Uterus (tissue), 4 donors: ENCODE data around the gene TRAPPC3L. TPM values are rescaled to one million over a fixed set of nuclear protein-coding genes. Genes with fewer than 3 reads are reported as not detected.
A peak's percentile ranks its signal among the peaks of the same experiment; 100 is the strongest.

ENCODE experiments used
- DNase-seq, 2 donors: peaks; one replicate each; pipeline ENCODE4 v3.0.0-alpha.2; 2019 to 2020
- H3K27ac ChIP-seq, 2 donors: fragments of 200-600 bp; sonication (generic); 1 replicate in 1 of 2; 2 replicates in 1 of 2; pipeline ENCODE4 v1.5.1; 2016 to 2018
- H3K27me3 ChIP-seq, 2 donors: fragments of 200-600 bp; sonication (generic); one replicate each; pipeline ENCODE4 v1.5.1; 2018 to 2019; ENCODE audit warnings: control low read depth in 1 of 2
- H3K36me3 ChIP-seq, 2 donors: fragments of 200-600 bp; sonication (generic); one replicate each; pipeline ENCODE4 v1.5.1; 2019; ENCODE audit warnings: control low read depth in 1 of 2
- H3K4me1 ChIP-seq, 2 donors: fragments of 200-600 bp; sonication (generic); one replicate each; pipeline ENCODE4 v1.5.1; 2018 to 2019; ENCODE audit warnings: control low read depth in 1 of 2
- H3K4me3 ChIP-seq, 2 donors: fragments of 200-600 bp; sonication (generic); 1 replicate in 1 of 2; 2 replicates in 1 of 2; pipeline ENCODE4 v1.5.1; 2018 to 2019; ENCODE audit warnings: mild to moderate bottlenecking in 1 of 2
- H3K9me3 ChIP-seq, 2 donors: fragments of 200-600 bp; sonication (generic); one replicate each; pipeline ENCODE4 v1.5.1; 2019; ENCODE audit warnings: control low read depth in 1 of 2
- CTCF ChIP-seq, 4 experiments: fragments of 200-600 bp in 2 of 4; fragments of 450-650 bp in 2 of 4; sonication (generic) in 2 of 4; IDR thresholded peaks; one replicate each; pipeline ENCODE4 v1.5.1; 2016 to 2019; ENCODE audit warnings: antibody characterized with exemption in 4 of 4, mild to moderate bottlenecking in 2 of 4, moderate library complexity in 1 of 4
- POLR2A ChIP-seq, 2 donors: fragments of 450-650 bp; IDR thresholded peaks; one replicate each; pipeline ENCODE4 v1.6.1; 2016; ENCODE audit warnings: antibody characterized with exemption in 2 of 2, mild to moderate bottlenecking in 1 of 2, moderate library complexity in 1 of 2
- intact Hi-C: fragments of 100-400 bp; cut with DNase I; formaldehyde crosslinking; loops from one replicate; pipeline ENCODE4 v1.15.1; 2023; ENCODE audit warnings: low total_unique reads
- total RNA-seq, 4 donors: library from RNA; depleted of rRNA in 3 of 4; stranded (reverse); fragments of >200 nt in 3 of 4; gene quantifications; one replicate each; pipeline versions ENCODE4 v1.1.0 to v1.2.4, GENCODE V29; 2014 to 2023
- donor health status: DM: yes; HTN: yes; CAD: no.

Gene TRAPPC3L
- total RNA-seq, 4 donors from 2014 or later: 0.07 TPM; not detected in 3

- intact Hi-C loops: no loop called here
- DNase-seq: no peak
- TF ChIP-seq CTCF (IDR thresholded peaks at IDR 0.05) (no peak), POLR2A (IDR thresholded peaks at IDR 0.05) (no peak)
These were observed 26.7 kb downstream of the TRAPPC3L start for GRCh38 chr6:116518621-116519368.

GRCh38 chr6:116515141-116515540 lies 30.3 kb downstream of the TRAPPC3L start:
- intact Hi-C loops: no loop called here
- Histone ChIP-seq H3K4me3 (no peak overlapping the region), H3K36me3 (no peaks in the 10 kb centered on the region), H3K4me1 (no peaks in the 10 kb centered on the region), H3K27ac (no peak overlapping the region), H3K9me3 (no peaks in the 10 kb centered on the region), H3K27me3 (no peaks in the 10 kb centered on the region)
- TF ChIP-seq POLR2A (IDR thresholded peaks at IDR 0.05) (no peak), CTCF (IDR thresholded peaks at IDR 0.05) (no peak)
- DNase-seq: no peak

More at GRCh38 chr6:116518621-116519368, 26.7 kb downstream of the TRAPPC3L start:
- Histone ChIP-seq H3K27me3 (no peaks in the 10 kb centered on the region), H3K36me3 (no peaks in the 10 kb centered on the region), H3K9me3 (no peaks in the 10 kb centered on the region), H3K27ac (no peak overlapping the region), H3K4me1 (no peaks in the 10 kb centered on the region), H3K4me3 (no peak overlapping the region)

GRCh38 chr6:116514111-116514510 lies 31.4 kb downstream of the TRAPPC3L start:
- Histone ChIP-seq H3K27me3 (no peaks in the 10 kb centered on the region), H3K36me3 (no peaks in the 10 kb centered on the region), H3K9me3 (no peaks in the 10 kb centered on the region), H3K4me1 (no peaks in the 10 kb centered on the region), H3K27ac (no peak overlapping the region), H3K4me3 (no peak overlapping the region)
- DNase-seq: no peak
- intact Hi-C loops: no loop called here
- TF ChIP-seq CTCF (IDR thresholded peaks at IDR 0.05) (no peak), POLR2A (IDR thresholded peaks at IDR 0.05) (no peak)

- H3K27ac ChIP-seq: peak overlapping the region in 1 of 2 donors; percentile 84
- H3K4me3 ChIP-seq: no peak overlapping the region
- no peak for TF ChIP-seq CTCF (IDR thresholded peaks at IDR 0.05)
- TF ChIP-seq POLR2A (IDR thresholded peaks at IDR 0.05): no peak
- DNase-seq: no peak
- no peaks in the 10 kb centered on the region for H3K36me3 ChIP-seq
- no peaks in the 10 kb centered on the region for H3K9me3 ChIP-seq
- H3K27me3 ChIP-seq: no peaks in the 10 kb centered on the region
- intact Hi-C loops: no loop called here
- H3K4me1 ChIP-seq: no peaks in the 10 kb centered on the region
These were observed 32.1 kb downstream of the TRAPPC3L start for GRCh38 chr6:116513224-116513875.

- DNase-seq: no peak
- intact Hi-C loops: no loop called here
- no peak for TF ChIP-seq POLR2A (IDR thresholded peaks at IDR 0.05)
- no peak for TF ChIP-seq CTCF (IDR thresholded peaks at IDR 0.05)
- Histone ChIP-seq H3K36me3 (no peaks in the 10 kb centered on the region), H3K27ac (peak overlapping the region; percentile 79 to 84), H3K4me3 (peak overlapping the region in 1 of 2 donors; percentile 20), H3K9me3 (no peaks in the 10 kb centered on the region), H3K27me3 (no peaks in the 10 kb centered on the region), H3K4me1 (no peaks in the 10 kb centered on the region)
These were observed 32.8 kb downstream of the TRAPPC3L start for GRCh38 chr6:116512734-116513133.
